ENCODE data around the gene NIPBL.
"Not testable (repeated sequence)": the region's sequence is repeated elsewhere in the genome, so short reads cannot be mapped to it uniquely, and the experiment has no call there.

Gene NIPBL

DNA sequence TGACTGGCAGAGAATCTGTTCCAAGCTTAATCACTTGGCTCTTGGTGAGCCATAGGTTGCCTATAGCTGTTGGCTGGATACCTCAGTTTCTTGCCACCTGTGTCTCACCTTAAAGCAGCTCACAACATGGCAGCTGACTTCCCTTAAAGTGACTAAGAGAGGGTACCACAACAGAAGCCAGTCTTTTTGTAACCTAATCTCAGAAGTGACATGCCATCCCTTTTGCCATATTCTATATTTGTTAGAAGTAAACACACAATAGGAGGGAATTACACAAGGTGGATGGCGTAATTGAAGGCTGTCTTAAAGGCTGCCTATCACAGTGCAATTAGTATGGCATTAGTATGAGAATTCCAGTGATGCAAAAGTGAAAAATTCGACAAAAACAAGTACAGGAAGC, 28.1 kb downstream of the NIPBL start:
- no peak for DNase-seq

DNA sequence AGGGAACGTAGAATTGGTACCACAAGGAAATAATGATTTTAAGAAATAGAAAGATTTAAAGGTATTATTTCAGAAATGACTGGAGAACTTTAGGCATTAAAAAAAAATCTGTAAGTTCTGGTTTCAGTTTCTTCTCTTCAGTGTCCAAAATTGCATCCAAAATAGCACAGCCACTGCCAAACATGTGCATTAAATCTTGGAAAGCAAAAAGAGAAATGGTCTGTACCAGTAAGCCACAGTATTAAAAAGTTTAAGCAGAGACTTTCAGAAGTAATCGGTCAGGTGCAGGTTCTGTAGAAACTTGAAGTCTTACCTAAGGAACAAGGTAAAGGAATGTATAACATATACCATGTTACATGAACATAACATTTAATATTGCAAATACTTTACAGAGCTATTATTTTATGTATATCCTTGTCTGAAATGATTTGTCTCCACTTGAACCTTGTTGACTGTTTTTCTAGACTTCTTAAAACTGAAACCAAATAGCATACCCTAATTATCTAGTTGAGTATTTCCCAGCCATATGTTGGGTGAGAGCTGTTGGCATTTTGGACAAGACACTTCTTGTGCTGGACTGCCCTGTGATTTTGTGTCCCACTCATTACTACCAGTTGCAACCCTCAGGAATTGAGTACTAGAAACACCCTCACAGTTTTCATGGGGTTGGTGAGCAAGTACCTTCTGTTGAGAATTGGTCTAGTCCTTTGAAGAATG, 32.1 kb downstream of the NIPBL start:
- DNase-seq = no peak

DNA sequence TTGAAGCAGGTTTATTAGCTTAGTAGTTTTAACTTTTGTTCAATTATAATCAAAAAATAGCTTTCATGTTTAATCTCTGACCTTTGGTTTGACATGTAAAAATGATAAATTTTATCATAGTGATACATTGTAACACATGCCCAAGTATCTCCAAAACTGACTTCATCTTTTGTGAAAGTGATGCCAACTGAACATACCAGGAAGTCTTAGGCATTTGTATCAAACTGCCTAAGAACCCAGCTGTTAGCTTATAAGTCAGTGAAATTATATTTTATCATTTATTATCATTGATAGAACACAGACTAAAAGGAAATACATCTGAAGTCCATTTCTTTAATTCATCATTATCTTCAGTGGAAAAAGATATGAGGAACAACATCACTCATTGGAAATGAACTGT, 39.1 kb downstream of the NIPBL start:
- no peak for DNase-seq

DNA sequence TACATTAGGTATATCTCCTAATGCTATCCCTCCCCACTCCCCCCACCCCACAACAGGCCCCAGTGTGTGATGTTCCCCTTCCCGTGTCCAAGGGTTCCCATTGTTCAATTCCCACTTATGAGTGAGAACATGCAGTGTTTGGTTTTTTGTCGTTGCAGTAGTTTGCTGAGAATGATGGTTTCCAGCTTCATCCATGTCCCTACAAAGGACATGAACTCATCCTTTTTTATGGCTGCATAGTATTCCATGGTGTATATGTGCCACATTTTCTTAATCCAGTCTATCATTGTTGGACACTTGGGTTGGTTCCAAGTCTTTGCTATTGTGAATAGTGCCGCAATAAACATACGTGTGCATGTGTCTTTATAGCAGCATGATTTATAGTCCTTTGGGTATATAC, 40.0 kb downstream of the NIPBL start:
- not testable (repeated sequence) for DNase-seq

DNA sequence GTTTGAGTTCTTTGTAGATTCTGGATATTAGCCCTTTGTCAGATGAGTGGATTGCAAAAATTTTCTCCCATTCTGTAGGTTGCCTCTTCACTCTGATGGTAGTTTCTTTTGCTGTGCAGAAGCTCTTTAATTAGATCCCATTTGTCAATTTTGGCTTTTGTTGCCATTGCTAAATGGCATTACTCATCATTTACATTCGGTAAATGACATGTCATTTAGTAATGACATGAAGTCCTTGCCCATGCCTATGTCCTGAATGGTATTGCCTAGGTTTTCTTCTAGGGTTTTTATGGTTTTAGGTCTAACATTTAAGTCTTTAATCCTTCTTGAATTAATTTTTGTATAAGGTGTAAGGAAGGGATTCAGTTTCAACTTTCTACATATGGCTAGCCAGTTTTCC, 40.8 kb downstream of the NIPBL start:
- DNase-seq = not testable (repeated sequence)

DNA sequence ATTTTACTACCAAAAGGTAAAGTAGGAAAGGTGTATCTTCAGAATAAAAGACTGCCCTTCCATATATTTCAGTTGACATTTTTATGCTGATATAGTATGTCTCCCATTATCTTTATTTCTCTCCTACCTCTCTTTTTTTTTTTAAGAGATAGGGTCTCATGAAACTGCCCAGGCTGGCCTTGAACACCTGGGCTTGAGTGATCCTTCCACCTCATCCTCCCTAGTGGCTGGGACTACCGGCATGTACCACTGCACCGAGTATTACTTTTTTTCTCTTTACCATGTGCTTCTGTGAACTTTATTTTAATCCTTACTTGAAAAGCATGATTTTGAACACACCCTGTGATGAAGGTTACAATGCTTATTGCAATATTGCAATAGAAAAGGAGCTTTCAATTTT, 42.7 kb downstream of the NIPBL start:
- no peak for DNase-seq

DNA sequence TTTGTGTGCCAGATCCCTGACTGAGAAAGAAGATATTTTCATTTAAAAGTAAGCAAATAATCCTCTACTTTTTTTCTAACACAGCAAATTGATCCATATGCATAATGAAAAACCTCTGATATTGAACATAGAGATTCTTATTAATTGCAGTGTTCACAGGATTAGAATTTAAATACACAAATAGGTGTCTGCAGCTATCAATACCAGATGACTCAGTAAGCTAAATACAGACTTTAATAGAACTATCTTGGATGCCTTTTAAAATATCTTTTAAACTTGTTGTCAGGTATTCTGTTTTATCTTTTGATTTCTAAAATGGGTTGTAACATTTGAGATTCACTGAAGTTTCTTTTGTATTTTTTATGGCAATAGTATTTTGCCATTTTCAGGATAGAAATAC, 43.1 kb downstream of the NIPBL start:
- DNase-seq = no peak

DNA sequence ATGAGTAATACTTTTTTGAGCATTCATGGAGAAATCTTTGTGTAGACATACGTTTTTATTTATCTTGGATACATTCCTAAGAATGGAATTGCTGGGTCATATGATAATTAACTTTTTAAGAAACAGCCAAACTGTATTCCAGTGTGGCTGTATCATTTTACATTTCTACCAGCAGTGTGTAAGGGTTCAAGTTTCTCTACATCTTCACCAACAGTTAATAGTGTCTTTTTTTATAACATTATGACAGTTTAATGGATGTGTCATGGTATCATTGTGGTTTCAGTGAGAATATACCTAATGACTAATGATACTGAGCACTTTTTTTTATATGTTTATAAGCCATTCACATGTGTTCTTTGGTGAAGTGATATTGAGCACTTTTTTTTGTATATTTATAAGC, 52.4 kb downstream of the NIPBL start:
- no peak for DNase-seq

DNA sequence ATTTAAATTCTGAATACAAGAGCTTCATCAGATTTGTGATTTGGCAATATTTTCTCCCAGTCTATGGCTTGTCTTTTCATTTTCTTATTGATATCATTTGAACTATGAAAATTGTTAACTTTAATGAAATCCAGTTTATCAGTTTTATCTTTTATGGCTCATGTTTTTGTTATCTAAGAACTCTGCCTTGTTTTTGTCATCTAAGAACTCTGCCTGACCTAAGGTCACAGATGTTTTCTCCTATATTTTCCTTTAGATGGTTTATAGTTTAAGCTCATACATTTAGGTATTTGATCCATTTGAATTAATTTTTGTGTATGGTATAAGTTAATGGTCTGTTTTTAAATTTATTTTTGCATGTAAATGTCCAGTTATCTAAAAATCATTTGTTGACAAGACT, 52.9 kb downstream of the NIPBL start:
- no peak for DNase-seq

DNA sequence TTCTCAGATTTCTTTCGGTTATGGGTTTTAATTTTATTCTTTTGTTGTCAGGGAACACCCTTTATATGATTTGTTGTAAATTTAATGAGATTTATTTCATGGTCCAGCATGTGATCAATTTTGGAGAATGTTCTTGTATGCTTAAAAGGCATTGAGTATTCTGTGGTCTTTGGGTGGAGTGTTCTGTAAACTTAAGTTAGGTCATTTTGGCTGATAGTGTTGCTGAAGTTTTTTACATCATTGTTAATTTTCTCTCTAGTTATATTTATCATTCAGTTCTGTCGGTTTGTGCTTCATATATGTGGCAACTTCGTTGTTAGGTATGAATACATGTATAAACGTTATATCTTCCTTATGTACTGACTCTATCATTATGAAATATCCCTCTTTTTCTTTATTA, 55.5 kb downstream of the NIPBL start:
- no peak for DNase-seq

DNA sequence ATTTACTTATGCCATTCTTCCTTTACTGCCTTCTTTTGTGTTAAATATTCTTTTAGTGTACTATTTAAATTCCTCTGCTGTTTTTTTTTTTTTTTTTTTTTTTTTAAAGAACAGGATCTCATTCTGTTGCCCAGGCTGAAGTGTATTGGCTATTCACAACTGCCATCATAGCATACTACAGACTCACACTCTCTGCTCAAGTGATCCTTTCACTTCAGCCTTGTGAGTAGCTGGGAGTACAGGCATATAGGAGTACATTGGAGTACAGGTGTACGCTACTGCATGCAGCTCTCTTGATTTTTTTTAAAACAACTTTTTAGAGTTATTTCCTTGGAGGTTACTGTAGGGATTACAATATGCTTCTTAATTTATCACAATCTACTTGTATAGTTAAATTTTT, 56.1 kb downstream of the NIPBL start:
- no peak for DNase-seq

DNA sequence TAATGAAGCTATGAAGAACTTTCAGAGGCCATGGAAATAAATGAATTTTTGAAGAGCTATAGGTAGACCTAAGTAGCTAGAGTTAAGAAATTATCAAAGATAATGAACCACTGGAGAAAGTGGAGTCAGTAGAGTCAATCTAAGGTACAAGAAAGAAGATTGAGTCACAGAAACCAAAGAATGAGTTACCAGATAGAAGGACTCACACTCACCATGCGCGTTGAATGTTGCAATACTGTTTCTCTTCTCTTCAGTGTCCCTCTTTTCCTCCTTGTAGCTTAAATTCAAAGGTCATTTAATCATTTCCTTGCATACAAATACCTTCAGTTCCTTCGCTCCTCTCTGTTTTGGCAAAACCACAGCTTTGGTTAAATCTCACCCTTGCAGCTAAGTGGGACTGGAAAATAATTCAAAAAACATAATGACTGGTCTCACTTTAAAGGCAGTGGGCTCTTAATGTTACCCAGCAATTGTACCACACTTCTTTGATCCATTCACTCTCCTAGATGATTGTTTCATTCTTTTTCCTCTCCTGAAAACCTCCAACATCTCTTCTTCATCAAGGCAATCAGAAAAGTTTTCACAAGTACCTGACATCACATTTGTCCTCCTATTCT, 58.3 kb downstream of the NIPBL start:
- no peak for DNase-seq

DNA sequence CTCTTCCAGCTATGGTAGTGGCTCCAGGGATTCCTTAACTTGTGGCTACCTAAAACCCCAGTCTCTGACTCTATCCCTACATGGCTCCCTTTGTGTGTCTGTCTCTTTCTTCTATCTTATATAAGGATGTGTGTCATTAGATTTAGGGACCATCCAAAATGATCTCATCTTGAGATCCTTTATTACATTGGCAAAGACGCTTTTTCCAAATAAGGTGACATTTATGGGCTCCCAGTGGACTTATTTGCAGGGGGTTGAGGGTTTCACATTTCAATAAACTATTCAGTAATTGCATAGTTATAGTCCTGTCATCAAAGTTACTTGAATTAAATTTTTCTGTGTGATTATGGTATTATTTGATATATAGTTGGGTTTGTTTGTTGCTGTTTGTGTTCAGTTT, 59.2 kb downstream of the NIPBL start:
- no peak for DNase-seq

DNA sequence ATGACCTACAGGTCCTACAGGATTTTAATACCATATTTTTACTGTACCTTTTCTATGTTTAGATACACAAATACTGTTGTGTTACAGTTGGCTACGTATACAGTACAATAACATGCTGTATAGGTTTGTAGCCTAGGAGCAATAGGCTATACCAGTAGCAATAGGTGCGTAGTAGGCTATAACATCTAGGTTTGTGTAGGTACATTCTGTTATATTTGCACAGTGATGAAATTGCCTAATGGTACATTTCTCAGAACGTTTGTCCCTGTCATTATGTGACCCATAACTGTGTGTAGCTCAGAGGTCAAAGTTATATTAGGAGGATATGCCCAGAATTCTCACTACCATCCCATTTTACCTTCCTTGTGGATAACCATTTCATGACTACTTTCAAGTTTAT, 59.7 kb downstream of the NIPBL start:
- DNase-seq = no peak

DNA sequence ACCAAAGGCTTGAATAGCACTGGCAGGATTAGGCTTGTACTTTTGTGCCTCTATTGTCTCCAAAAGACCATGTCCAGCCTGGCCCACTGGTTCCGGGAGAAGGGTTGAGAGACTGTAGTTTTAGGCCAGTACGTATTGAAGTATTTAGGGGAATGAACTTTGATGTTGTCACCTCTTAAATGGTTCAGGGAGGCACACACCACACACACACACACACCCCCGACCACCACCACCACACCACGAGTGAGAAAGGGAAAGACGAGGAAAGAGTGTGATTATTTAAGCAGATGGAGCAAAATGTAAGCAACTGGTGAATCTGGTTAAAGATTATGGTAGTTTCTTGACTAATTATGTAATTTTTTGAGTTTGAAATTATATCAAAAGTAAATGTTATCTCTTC, 61.6 kb downstream of the NIPBL start:
- no peak for DNase-seq

DNA sequence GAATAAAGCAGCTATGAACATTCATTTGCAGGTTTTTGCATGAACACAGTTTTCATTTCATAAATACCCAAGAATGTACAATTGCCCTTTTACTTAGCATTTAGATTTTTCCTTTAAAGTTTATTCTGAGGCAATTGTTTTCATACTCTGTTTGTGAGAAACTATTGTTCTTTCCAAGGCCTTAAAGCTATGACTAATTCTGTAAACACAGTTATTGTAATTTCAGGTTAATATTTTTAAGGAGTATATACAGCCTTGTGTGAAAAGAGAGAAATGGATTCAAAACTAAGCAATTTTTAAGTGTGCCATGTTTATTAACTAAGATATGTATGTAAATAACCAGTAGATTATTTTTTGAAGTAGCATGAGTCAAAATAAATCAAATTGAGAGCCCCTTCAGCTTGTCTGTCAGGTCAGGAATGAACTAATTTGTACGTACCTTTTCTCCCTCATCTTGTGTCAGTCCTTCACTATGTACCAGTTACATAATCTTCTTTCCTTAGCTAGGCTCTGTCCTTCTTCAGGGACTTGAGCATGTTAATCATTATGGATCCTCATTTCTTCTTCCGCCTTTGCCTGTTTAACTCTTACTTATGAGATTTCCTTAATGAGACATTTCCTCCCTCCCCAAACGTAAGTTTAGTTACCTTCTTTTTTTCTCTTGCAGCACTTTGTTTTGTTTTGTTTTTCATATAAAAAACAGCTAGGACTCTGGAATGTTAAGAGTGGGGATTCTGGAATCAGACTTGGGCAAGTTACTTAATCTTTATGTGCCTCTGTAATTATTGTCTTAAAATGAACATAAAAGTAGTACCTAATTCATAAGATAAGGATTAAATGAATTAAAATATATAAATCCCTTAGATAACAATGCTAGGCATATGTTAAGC, 63.6 kb downstream of the NIPBL start:
- no peak for DNase-seq

DNA sequence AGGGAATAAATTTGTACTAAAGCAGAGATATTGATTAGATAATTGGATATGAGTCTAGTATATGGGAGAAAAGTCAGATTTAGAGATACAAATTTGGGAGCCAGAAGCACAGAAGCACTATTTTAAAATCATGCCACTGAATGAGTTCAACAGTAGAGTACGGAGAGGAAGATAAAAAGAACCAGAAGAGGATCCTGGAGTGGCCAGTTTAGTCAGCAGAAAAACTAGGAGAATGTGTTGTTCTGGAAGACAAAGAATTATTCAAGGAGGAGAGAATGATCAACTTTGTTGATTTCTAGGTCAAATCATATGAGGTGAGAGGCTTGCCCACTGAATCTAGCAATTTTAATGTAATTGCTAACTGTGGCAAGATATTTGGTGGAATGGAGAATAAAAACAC, 67.0 kb downstream of the NIPBL start:
- no peak for DNase-seq

DNA sequence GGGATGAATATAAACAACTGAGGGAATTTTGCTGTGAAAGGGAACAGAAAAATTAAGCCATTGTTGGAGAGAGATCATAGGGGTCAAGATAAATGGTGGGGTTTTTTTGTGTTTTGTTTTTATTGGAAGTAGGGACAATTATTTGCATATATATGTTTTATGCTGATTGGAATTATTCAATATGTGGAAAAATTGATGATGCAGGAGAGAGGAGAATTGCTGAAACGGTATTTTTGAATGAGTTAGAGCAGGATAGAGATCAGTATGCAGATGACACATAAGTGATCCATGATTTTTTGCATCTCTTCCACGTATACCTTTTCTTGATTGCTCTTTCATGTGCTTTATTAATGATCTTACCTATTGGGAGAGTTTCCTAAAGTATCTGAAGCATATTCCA, 67.5 kb downstream of the NIPBL start:
- no peak for DNase-seq

DNA sequence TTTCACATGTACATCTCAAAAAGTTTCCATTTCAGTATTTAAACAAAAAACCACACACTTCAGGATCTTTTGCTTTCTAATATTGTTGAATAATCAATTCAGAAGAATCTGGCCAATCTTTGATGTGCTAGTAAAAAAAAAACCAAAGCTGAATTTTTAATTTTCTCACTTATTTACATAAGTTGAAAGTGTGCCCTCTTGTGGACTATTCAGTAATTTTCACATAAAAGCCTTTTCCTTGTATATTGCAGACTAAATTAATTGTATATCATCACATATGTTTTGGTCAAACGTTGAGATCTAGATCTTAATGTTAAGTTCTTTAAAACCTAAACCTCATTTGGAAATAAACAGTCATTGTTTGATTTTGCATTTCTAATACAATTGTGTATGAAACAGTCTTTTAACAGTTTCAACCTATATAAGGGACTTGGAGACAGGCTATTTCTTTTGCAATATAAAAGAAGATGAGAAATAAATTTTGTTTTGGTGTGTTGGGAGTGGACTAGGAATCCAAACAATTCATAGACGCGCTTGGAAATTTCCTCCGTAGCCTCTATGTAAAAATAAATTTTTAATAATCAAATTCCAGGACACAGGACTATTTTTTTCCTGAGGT, 68.1 kb downstream of the NIPBL start:
- peak; percentile 62 for DNase-seq

DNA sequence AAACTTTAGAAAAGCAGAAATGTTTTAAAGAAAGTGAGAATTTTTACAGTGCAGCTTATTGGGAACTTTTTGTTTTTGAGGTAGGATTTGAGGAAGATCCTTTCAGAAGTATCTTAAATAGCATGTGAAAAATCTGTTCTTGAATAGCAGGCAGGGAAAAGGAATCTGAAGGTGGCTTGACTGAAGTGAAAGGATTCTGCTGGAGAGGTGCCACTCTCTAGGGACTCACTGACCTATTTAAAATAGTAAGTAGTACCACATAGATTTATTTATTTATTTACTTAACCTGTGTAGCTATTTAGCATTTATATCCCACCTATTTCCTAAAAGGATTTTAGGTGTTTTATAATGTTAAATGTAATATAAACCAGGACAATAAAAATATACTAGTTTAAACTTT, 69.1 kb downstream of the NIPBL start:
- DNase-seq = no peak

DNA sequence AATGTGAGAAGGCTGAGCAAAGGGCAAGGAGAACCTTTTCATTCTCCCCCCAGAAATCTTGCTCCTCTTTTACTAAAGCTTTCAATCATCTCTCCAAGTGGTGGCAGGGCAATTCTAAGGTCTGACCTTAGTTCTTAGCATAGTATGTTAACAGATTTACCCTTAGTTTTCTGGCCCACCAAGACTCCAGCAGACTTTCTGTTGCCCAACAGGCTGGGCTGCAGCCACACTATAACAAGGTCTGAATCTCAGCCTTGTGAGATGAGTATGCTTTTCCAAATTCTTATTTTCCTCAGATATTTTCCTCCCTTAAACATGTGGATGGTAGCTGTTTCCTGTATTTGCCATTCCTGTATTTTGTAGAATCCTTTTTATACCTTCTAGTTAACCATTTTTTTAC, 69.5 kb downstream of the NIPBL start:
- no peak for DNase-seq

DNA sequence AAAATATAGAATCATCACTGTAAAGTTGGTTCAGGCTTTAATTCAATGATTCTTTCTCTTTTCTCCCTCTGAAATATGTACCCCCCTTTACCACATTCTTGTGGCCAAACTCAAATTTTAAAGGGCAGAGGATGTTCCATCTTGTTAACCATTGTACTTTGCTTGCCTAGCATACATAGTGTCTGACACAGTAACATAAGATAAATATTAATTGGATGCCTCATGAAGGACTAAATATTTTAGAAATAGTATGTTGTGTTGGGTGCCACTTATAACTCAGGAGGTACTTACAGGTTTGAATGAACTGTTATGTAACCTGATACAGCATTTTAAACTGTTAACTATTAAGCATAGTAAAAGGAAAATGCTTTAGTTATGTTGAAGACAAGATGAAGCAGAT, 71.5 kb downstream of the NIPBL start:
- DNase-seq = no peak

DNA sequence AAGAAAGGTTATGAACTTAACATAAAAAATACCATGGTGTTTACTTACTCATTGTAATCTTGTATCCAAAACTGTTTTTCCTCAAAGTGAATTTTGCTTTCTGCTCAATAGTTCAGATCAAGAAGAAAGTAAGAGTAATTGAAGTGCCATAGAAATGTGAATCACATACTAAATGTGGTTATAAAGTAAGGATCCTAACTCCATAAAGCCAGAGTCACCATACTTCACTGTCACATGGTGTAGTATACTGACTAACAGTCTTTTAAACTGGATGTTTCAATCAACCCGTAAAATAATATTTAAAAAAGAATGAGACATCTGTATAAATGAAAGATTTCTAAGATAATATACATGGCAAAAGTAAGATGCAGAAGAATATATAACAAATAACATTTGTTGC, 72.1 kb downstream of the NIPBL start:
- DNase-seq = no peak

DNA sequence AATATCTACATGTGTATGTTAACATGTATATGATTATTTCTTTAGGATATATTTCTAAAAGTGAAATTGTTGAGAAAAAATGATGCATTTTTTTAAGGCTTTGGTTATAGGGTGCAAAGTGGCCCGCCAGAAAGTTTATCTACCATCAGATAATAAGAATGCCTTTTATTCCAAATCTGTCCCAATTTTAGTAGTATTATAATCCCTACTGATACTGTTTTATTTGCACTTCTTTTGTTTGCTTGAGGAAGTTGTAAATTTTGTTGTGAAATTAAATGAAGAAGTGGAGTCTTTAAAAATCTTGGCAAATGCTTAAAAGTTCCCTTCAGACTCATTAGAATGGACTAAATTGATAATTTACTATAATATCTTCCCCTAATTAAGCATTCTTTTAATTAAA, 73.0 kb downstream of the NIPBL start:
- DNase-seq = no peak
